Measurements from ENCODE around the gene CCDC186.

- no peak for TF ChIP-seq MAX (IDR thresholded peaks at IDR 0.05)
- no peak for TF ChIP-seq ZNF274 (IDR thresholded peaks at IDR 0.05; ENCODE audit: borderline replicate concordance, extremely low read depth, low read length)
- no peak for TF ChIP-seq CTCF (IDR thresholded peaks at IDR 0.05; ENCODE audit: control extremely low read depth in 1 of 3, insufficient read depth in 1 of 3, low read depth in 1 of 3, low read length in 3 of 3)
- no peak for TF ChIP-seq EP300 (IDR thresholded peaks at IDR 0.05; ENCODE audit: borderline replicate concordance in 1 of 2, low read depth in 2 of 2, low read length in 2 of 2)
- no peak for TF ChIP-seq POLR2A (IDR thresholded peaks at IDR 0.05; ENCODE audit: control extremely low read depth in 1 of 2, low read depth in 2 of 2, low read length in 2 of 2)
- no peak for TF ChIP-seq BACH1 (IDR thresholded peaks at IDR 0.05; ENCODE audit: low read length)
Measured at GRCh38 chr10:114075093-114075492, 98.9 kb downstream of the CCDC186 start.
